Activated T-cell treated with anti-CD3 and anti-CD28 coated beads, Interleukin-2, amount 50 U/mL, for 1 hour (primary cell): ENCODE measurements around the gene ZGPAT.
A peak's percentile ranks its signal among the peaks of the same experiment; 100 is the strongest.
"Not testable (repeated sequence)": the region's sequence is repeated elsewhere in the genome, so short reads cannot be mapped to it uniquely, and the experiment has no call there.

Experiments used
- DNase-seq: peaks from one replicate; pipeline ENCODE4 v3.0.0-alpha.2; 2020

ZGPAT gene

DNA sequence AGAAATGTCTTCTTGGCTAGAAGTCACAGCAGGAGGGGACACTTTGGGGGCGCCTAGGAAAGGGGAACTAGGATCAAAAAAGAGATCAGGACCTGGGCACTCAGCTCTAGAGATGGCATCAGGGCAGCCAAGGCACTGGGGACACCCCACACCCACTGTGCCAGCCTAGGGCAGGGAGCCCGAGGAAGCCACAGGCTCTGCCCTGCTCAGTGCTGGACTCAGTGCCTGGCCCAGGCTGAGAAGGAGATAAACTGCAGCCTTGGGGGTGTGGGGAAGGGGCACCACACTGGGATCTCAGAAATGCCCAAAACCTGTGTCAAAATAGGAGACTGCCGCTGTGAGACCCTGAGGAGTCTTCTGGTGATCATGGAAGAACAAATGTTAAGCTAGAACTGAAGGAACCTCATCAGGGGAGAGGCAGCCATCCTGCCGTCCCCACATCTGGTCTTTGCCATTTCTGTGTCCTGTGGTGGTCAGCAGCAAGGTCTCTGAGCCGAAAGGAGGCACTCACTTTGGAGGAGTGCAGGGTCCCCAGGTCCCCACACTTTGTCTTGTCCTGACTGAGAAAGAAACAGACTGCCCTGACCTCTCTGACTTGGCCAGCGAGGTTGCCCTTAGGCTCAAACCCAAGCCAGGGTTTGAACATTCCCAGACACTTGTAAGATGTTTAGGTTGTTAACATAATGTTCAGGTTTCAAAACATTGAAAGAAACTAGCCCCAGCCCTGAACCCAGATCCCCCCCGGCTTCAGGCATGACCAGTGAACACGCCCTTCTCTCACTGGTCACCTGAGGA lies 2.4 kb upstream of the ZGPAT start:
- no peak for DNase-seq

DNA sequence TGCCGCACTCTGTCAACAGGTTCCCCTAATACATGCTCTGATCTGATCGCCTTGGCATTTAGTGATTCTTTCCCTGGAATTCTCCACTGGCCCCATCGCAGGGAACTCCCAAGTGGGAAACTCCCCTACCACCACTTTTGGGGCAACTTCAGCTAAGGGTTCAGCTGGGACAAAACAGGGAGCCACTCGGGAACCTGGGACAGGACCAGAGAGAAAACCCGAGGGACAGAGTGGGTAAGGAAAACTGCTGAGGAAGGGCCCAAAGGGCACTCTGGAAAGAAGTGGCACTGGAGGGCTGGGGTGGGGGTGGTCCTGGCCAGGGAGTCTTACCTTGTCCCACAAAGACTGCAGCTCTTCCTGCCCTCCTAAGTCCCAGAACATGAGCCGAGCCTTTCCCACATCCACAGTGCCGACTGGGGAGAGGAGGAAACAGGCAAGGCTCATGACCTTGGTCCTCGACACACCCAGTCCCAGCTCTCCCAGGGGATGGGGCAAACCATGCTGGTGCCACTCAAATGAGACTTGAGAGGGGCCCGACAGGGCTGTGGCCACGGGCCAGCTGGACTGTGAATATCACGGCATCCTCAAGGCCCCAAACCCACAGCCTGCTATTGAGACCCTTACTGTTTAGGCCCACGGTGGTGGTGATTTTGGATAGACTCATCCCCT lies 1.7 kb upstream of the ZGPAT start:
- no peak for DNase-seq

DNA sequence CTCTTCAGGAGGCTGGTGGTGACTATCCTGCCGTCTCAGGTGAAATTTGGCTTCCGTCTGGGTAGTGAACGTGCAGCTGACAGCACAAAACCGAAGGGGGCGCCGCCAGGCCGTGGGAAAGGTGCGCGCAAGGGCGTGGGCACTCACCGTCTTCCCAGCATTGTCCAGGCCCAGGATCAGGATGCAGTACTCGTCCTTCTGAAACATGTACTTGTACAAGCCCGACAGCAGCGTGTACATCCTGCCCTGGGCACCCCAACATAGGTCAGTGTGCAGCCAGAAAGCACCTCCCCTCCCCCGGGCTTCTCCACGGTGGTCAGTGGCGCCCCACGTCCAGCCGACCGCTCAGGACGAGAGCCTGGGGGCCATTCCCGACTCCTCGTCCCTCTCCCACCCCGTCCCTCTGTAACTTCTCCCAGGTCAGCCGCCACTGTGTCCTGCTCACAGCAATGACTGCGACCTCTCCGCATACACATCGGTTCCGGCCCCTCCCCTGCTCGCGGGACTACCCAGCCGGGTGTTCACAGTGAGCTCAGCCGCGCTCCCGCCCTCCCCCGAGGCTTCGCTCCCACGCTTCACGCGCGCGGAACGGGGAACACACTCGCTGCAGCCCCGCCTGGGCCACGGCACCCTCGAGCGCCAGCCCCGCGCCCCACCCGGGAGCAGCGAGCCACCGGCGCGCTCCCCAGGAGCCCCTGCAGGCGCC lies 834 bp upstream of the ZGPAT start:
- DNase-seq, result peak; percentile 71

DNA sequence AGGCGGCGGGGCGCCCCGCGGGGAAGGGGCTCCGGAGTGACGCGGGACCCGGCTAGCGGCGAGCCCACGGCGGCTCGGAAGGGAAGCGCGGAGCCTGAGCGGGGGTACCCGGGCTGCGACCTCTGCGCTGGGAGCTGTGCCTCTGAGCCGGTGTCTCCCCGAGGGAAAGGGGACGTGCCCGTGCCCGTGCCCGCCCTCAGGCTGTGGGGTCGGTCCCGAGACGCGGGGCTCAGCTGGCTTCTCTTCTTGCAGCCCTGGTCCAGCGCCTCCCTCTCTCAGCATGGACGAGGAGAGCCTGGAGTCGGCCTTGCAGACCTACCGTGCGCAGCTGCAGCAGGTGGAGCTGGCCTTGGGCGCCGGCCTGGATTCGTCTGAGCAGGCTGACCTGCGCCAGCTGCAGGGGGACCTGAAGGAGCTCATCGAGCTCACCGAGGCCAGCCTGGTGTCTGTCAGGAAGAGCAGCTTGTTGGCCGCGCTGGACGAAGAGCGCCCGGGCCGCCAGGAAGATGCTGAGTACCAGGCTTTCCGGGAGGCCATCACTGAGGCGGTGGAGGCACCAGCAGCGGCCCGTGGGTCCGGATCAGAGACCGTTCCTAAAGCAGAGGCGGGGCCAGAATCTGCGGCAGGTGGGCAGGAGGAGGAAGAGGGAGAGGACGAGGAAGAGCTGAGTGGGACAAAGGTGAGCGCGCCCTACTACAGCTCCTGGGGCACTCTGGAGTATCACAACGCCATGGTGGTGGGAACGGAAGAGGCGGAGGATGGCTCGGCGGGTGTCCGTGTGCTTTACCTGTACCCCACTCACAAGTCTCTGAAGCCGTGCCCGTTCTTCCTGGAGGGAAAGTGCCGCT lies 686 bp downstream of the ZGPAT start:
- DNase-seq, result no peak

DNA sequence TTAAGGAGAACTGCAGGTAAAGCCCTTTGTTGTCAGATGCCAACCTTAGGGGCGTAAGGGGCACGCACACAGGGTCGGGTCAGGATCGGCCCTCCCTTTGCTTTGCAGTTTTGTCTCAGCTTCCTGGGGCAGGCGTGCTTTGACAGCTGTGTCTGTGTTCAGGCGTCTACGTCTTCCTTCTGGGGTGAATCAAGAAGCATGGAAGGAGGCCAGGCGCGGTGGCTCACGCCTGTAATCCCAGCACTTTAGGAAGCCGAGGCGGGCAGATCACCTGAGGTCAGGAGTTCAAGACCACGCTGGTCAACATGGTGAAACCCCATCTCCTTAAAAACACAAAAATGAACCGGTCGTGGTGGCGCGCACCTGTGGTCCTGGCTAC lies 1.3 kb downstream of the ZGPAT start:
- DNase-seq, result no peak

DNA sequence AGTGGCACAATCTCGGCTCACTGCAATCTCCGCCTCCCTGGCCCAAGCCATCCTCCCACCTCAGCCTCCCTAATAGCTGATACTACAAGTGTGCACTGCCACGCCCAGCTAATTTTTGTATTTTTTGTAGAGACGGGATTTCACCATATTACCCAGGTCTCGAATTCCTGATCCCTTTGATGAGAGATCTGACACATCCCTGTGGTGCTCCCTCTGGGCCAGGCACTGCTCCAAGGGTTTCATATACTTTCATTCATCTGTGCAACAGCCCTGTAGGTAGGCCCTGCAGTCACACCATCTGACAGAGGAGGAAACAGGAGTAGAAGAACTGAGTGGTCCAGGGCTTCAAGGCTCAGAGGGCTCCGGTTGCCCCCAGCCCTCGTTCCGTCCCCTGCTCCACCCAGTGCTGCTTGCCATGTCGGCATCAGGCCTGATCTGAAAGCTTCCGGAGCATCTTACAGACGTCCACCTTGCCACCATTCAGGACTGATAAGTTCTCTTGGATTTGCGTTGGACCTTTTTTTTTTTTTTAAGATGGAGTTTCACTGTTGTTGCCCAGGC lies 3.3 kb downstream of the ZGPAT start:
- no peak for DNase-seq

DNA sequence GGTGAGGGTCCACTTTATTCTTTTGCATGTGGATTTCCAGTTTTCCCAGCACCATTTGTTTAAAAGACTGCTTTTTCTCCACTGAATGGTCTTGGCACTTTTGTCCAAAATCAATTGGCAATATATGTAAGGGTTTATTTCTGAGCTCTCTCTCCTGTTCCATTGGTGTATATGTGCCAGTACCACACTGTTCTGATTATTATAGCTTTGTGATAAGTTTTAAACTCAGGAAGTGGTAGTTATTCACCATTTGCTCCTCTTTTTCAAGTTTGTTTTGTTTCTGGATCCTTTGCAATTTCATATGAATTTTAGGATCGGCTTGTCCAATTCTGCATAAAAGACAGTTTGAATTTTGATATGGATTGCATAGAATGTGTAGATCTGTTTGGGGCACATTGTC lies 4.4 kb downstream of the ZGPAT start:
- no peak for DNase-seq

DNA sequence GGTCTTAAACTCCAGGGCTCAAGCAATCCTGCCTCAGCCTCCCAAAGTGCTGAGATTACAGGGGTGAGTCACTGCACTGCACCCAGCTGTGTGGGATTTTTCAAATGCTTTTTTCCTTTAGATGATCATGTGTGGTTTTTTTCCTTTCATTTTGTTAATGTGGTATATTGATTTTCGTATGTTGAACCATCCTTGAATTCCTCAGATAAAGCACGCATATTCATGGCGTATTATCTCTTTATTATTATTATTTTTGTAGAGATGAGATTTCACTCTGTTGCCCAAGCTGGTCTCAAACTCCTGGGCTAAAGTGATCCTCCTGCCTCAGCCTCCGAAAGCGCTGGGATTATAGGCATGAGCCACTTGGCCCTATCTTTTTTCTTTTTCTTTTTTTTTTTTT lies 7.0 kb downstream of the ZGPAT start:
- DNase-seq, result no peak

DNA sequence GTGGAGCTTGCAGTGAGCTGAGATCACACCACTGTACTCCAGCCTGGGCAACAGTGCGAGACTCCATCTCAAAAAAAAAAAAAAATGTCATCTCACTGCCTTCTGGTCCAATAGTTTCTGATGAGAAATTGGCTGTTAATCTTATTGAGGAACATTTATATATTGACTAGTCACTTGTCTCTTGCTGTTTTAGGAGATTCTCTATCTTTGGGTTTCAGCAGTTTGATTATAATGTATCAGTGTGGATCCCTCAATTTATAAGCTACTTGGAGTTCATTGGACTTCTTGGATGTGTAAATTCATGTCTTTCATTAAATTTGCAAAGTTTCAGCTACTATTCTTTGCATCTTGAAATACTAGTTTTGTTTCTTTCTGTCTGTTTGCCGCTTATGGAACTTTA lies 11.2 kb downstream of the ZGPAT start:
- DNase-seq, result no peak

DNA sequence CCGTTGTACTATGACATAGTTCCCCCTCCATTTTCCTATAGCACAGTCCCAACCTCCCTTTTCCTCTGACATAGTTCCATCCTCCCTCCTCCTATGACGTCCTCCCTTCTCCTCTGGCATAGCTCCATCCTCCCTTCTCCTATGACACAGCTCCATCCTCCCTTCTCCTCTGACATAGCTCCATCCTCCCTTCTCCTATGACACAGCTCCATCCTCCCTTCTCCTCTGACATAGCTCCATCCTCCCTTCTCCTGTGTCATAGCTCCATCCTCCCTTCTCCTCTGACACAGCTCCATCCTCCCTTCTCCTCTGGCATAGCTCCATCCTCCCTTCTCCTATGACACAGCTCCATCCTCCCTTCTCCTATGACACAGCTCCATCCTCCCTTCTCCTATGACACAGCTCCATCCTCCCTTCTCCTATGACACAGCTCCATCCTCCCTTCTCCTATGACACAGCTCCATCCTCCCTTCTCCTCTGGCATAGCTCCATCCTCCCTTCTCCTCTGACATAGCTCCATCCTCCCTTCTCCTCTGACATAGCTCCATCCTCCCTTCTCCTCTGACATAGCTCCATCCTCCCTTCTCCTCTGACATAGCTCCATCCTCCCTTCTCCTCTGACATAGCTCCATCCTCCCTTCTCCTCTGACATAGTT lies 15.3 kb downstream of the ZGPAT start:
- not testable (repeated sequence) for DNase-seq

DNA sequence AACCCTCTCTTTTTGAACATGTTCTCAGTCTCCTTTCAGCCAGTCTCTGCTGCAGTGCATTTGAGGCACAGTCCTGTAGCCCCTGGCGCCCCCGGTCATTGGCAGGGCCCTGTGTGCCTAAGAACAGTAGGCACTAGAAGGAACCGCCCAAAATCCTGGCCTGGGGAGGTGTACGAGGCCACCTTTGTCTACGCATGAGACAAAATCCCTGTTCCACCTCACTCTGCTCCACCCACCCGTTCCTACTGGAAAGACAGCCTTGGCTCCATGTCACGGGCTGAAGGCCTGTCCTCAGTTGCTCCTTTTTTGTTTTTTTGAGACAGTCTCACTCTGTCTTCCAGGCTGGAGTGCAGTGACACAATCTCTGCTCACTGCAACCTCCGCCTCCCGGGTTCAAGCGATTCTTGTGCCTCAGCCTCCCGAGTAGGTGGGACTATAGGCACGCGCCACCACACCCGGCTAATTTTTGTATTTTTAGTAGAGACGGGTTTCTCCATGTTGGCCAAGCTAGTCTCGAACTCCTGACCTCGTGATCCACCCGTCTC lies 22.4 kb downstream of the ZGPAT start:
- not testable (repeated sequence) for DNase-seq

DNA sequence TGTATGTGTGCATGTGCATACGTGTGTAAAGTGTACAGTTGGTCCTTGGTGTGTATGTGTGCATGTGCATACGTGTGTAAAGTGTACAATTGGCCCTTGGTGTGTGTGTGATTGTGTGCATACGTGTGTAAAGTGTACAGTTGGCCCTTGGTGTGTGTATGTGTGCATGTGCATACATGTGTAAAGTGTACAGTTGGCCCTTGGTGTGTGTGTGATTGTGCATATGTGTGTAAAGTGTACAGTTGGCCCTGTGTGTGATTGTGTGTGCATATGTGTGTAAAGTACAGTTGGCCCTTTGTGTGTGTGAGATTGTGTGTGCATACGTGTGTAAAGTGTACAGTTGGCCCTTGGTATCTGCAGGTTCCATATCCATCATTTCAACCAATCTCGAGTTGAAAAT lies 23.6 kb downstream of the ZGPAT start:
- no peak for DNase-seq

DNA sequence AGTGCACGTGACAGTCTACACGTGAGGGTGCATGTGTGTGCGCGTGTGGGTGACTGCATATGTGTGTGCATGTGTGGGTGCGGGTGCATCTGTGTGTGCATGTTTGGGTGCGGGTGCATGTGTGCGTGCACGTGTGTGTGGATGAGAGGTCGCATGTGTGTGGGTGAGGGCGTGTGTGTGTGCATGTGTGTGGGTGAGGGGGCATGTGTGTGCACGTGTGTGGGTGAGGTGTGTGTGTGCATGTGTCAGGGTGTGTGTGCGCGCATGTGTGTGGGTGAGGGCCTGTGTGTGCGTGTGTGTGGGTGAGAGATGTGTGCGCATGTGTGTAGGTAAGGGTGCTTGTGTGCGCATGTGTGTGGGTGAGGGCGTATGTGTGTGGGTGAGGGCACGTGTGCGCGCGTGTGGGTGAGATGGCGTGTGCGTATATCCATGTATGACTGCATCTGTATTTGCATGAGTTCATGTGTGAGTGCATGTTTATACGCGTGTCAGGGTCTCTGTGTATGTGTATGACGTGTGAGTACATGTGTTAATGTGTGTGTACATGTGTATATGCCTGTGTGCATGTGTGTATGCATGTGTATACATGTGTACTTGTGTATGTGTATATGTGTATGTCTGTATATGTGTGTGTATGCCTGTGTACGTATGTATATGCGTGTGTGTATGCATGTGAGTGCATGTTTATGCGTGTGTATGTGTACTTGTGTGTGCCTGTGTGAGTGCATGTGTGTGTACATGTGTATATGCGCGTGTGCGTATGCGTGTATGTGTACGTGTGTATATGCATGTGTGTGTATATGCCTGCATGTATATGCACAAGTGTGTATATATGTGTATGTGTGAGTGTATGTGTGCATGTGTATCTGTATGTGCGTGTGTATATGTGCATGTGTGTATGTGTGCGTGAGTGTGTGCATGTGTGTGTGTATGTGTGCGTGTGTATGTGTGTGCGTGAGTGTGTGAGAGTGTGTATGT lies 24.6 kb downstream of the ZGPAT start:
- DNase-seq, result no peak

DNA sequence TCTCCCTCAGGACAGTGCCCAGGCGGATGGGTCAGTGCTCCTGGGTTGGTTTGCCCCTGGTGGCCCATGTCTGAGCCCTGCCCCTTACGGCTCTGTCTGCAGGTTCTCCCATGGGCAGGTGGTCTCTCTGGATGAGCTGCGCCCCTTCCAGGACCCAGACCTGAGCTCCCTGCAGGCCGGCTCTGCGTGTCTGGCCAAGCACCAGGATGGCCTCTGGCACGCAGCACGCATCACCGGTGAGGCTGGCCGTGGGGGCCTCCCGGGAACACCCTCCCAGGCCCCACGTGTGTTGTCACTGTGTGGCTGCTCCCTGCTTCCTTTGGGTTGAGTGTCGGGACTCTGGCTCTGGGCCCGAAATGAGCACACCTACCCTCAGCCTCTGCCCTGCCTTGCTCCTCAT lies 25.3 kb downstream of the ZGPAT start:
- no peak for DNase-seq

DNA sequence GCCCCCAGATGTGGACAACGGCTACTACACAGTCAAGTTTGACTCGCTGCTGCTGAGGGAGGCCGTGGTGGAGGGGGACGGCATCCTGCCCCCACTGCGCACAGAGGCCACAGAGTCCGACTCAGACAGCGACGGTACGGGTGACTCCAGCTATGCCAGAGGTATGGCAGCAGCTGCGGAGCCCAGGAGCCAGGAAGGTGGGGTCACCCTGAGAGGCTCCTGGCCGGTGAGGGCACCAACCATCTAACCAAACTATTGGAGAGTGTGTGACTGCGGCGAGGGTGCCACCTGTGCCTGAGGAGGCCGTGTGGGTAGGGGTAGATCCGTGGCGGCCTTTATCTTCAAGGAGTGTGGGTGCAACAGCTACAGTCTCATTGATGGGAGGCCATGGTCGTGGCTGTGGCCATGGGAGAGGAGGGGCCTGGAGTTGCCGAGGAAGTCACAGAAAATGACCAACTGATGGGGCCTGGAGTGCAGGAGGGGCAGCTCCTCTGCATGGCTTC lies 25.8 kb downstream of the ZGPAT start:
- no peak for DNase-seq

DNA sequence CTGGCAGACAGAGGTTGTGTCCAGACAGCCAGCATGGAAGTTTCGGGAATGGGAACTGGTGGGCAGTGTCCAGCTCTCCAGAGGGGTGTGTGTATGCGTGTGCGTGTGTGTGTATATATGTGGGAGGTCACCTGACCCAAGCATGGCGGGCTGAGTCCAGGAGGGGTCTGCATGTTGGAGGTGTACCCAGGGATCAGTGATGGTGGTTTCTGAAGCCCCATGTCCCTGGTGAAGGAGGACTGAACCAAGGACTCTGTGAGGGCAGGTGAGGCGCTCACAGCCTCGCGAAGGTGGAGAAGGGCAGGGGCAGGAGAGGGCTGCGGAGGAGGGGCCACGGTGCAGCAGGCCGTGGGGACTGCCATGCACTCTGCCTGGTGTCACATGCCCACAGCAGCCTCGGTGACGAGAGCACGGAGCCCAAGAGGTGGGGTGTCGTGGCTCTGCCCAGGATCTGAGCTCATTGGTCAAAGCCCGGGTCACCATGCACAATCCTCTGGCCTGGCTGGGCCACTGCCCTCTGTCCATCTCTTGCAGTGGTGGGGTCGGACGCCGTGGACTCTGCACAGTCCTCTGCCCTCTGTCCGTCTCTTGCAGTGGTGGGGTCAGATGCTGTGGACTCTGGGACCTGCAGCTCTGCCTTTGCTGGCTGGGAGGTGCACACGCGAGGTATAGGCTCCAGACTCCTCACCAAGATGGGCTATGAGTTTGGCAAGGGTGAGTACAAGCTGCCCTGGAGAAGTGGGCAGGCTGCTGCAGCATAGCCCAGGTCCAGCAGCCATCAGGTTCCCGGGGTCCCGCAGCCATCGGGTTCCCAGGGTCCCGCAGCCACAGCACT lies 26.5 kb downstream of the ZGPAT start:
- DNase-seq, result no peak

DNA sequence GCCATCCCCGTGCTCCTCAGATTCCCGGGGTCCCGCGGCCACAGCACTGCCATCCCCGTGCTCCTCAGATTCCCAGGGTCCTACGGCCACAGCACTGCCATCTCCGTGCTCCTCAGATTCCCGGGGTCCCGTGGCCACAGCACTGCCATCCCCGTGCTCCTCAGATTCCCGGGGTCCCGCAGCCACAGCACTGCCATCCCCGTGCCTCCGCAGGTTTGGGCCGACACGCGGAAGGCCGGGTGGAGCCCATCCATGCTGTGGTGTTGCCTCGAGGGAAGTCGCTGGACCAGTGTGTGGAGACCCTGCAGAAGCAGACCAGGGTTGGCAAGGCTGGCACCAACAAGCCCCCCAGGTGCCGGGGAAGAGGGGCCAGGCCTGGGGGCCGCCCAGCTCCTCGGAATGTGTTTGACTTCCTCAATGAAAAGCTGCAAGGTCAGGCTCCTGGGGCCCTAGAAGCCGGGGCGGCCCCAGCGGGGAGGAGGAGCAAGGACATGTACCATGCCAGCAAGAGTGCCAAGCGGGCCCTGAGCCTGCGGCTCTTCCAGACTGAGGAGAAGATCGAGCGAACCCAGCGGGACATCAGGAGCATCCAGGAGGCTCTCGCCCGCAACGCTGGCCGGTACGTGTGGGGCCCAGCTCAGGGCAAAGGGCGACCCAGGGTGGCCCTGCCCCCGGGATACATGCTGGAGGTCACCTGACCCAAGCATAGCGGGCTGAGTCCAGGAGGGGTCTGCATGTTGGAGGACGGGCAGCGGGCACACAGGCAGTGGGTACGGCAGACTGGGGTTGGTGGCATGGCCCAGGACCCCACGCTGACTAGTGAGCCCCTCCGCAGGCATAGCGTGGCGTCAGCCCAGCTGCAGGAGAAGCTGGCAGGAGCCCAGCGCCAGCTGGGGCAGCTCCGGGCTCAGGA lies 27.4 kb downstream of the ZGPAT start:
- DNase-seq, result no peak
